K562 (cell line): Measurements from ENCODE around the gene YAF2. TPM values are rescaled to one million over a fixed set of nuclear protein-coding genes. Genes with fewer than 3 reads are reported as not detected.

Source experiments
- ELF4 ChIP-seq: fragments of 450-650 bp; formaldehyde crosslinking; IDR thresholded peaks from 2 replicates; pipeline ENCODE4 v1.4.0; 2022; ENCODE audit warnings: missing genetic modification characterization
- FOXK1 ChIP-seq: sonication (generic); formaldehyde crosslinking; IDR thresholded peaks from 2 replicates; pipeline ENCODE4 v1.8.0; 2022; ENCODE audit warnings: missing genetic modification reagents, mild to moderate bottlenecking, borderline replicate concordance
- KDM5B ChIP-seq: fragments of 200-600 bp; sonication (generic); IDR thresholded peaks from 2 replicates; pipeline ENCODE4 v1.6.1; 2012; ENCODE audit warnings: low read depth, mild to moderate bottlenecking, moderate library complexity, low read length, control low read depth, inconsistent platforms; ENCODE audit not compliant: insufficient replicate concordance
- KLF1 ChIP-seq: fragments of 450-650 bp; IDR thresholded peaks from 2 replicates; pipeline ENCODE4 v1.6.1; 2016; ENCODE audit warnings: missing genetic modification characterization, missing compliant biosample characterization
- MAFG ChIP-seq: fragments of 450-650 bp; conservative IDR thresholded peaks from 2 replicates; pipeline ENCODE4 v1.6.1; 2016; ENCODE audit warnings: missing genetic modification characterization, missing compliant biosample characterization
- POLR2AphosphoS5 ChIP-seq: IDR thresholded peaks from 2 replicates; pipeline ENCODE4 v1.6.1; 2011; ENCODE audit warnings: mild to moderate bottlenecking, low read depth, low read length, moderate library complexity; ENCODE audit not compliant: control insufficient read depth, insufficient read depth
- RBBP5 ChIP-seq: fragments of 200-600 bp; sonication (generic); IDR thresholded peaks from 2 replicates; pipeline ENCODE4 v1.6.1; 2012; ENCODE audit warnings: borderline replicate concordance, mild to moderate bottlenecking, low read length, control low read depth, inconsistent platforms; ENCODE audit not compliant: insufficient read depth, poor library complexity, severe bottlenecking
- SIN3A ChIP-seq, 2 experiments: fragments of 150-350 bp in 1 of 2; IDR thresholded peaks; 2 replicates each; pipeline ENCODE4 v1.6.1; 2011 to 2016; ENCODE audit warnings: borderline replicate concordance in 2 of 2, low read depth in 2 of 2, low read length in 2 of 2, mild to moderate bottlenecking in 2 of 2, moderate library complexity in 2 of 2; ENCODE audit not compliant: control insufficient read depth in 1 of 2
- YY1 ChIP-seq, 3 experiments: IDR thresholded peaks; 2 replicates each; pipeline ENCODE4 v1.6.1; 2011; ENCODE audit warnings: low read length in 2 of 3, mild to moderate bottlenecking in 2 of 3, moderate library complexity in 2 of 3, borderline replicate concordance in 1 of 3, control low read depth in 1 of 3, low read depth in 1 of 3; ENCODE audit not compliant: insufficient read depth in 3 of 3, insufficient replicate concordance in 2 of 3, control insufficient read depth in 1 of 3, insufficient read length in 1 of 3; ENCODE audit errors: extremely low read depth in 1 of 3
- ZNF232 ChIP-seq: sonication (generic); formaldehyde crosslinking; IDR thresholded peaks from 2 replicates; pipeline ENCODE4 v1.8.0; 2022; ENCODE audit warnings: mild to moderate bottlenecking, missing genetic modification reagents
- polyA plus RNA-seq, 8 experiments: library from polyadenylated mRNA; depleted of rRNA in 4 of 8; stranded (reverse) in 5 of 8; unstranded in 3 of 8; fragments of >200 nt; fragmentation: Nextera tagmentation in 2 of 8; fragmentation: Illumina TruSeq in 1 of 8; extraction: Ambion mirVana in 2 of 8; extraction: Trizol in 1 of 8; gene quantifications; 2 replicates each; pipeline versions ENCODE4 v1.2.1 to v1.2.3, GENCODE V29; 2011 to 2014; ENCODE audit warnings: inconsistent platforms in 1 of 8, missing spikeins in 1 of 8
- total RNA-seq, 7 experiments: library from RNA; depleted of rRNA in 6 of 7; stranded (reverse); fragments of >200 nt in 6 of 7; fragmentation: Illumina TruSeq in 2 of 7; extraction: Trizol in 2 of 7; gene quantifications; 2 replicates each; pipeline versions ENCODE4 v1.2.1 to v1.2.3, GENCODE V29; 2011 to 2021; ENCODE audit warnings: low replicate concordance in 1 of 7
- TF ChIP-seq, protein P1 (sequence below): sonication (generic); formaldehyde crosslinking; IDR thresholded peaks from 2 replicates; pipeline ENCODE4 v1.8.0; 2022; ENCODE audit warnings: missing genetic modification reagents, mild to moderate bottlenecking, moderate library complexity, borderline replicate concordance
- TF ChIP-seq, protein P2 (sequence below): sonication (generic); formaldehyde crosslinking; IDR thresholded peaks from 2 replicates; pipeline ENCODE4 v1.8.1; 2023; ENCODE audit warnings: mild to moderate bottlenecking, missing genetic modification reagents
- TF ChIP-seq, protein P3 (sequence below): fragments of 250-450 bp; sonication (Bioruptor Pico); IDR thresholded peaks from 2 replicates; pipeline ENCODE4 v1.4.0; 2020

YAF2 gene
- total and polyA plus RNA-seq, 9 of the 15 experiments (the other 6 are each of a cell fraction or from before 2014, with no cell fraction given): 10.6 to 26.4 (median 21.3) TPM

DNA sequence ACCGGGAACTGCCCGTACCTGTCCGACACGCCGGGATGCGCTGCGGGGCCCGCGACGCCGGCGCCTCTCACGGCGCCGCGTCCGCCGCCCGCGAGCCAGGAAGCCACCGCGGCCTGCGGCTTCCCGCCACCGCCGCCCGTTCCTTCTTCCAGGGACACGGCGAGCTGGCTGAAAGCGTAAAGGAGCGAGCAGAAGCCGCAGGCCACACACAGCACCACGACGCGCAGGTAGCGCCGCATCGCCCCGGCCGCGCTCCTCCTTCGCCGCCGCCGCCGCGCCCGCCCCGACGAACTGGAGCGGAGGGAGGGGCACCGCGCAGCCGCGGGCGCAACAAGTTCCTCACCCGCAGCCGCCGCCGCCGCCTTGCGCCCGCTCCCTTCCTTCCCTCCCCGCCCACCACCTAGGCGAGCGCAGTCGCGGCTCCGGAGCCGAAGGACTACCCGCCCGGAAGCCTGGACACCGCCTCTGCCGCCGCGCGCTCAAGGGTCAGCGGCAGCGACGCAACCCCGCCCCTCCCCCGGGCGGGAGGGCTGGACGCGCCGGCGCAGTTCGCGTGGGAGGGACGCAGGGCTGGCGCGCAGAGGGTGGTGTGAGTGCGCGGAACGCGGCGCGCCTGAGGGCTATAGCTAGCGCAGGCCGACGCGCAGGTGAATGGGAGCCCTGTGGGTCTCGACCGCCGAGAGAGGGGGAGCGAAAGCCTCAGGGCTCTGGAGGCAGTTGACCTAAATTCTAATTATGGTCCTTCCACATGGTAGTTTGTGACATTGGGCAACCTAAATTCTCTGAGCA, 93.4 kb downstream of the YAF2 start, which contains the start of gene GXYLT1 (continued):
- no peak for TF ChIP-seq MAFG
- peak; percentile 53 for TF ChIP-seq KDM5B
- TF ChIP-seq SIN3A (IDR thresholded peaks at IDR 0.05; ENCODE audit: borderline replicate concordance in 2 of 2, control insufficient read depth in 1 of 2, low read depth in 2 of 2, low read length in 2 of 2): no peak
- TF ChIP-seq, protein P1, sequence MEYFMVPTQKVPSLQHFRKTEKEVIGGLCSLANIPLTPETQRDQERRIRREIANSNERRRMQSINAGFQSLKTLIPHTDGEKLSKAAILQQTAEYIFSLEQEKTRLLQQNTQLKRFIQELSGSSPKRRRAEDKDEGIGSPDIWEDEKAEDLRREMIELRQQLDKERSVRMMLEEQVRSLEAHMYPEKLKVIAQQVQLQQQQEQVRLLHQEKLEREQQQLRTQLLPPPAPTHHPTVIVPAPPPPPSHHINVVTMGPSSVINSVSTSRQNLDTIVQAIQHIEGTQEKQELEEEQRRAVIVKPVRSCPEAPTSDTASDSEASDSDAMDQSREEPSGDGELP: peak; percentile 78
- no peak for TF ChIP-seq FOXK1 (CRISPR knock-in tag)
- TF ChIP-seq, protein P2, sequence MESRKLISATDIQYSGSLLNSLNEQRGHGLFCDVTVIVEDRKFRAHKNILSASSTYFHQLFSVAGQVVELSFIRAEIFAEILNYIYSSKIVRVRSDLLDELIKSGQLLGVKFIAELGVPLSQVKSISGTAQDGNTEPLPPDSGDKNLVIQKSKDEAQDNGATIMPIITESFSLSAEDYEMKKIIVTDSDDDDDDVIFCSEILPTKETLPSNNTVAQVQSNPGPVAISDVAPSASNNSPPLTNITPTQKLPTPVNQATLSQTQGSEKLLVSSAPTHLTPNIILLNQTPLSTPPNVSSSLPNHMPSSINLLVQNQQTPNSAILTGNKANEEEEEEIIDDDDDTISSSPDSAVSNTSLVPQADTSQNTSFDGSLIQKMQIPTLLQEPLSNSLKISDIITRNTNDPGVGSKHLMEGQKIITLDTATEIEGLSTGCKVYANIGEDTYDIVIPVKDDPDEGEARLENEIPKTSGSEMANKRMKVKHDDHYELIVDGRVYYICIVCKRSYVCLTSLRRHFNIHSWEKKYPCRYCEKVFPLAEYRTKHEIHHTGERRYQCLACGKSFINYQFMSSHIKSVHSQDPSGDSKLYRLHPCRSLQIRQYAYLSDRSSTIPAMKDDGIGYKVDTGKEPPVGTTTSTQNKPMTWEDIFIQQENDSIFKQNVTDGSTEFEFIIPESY (CRISPR knock-in tag): peak; percentile 53
- peak; percentile 77 for TF ChIP-seq RBBP5
- TF ChIP-seq, protein P3, sequence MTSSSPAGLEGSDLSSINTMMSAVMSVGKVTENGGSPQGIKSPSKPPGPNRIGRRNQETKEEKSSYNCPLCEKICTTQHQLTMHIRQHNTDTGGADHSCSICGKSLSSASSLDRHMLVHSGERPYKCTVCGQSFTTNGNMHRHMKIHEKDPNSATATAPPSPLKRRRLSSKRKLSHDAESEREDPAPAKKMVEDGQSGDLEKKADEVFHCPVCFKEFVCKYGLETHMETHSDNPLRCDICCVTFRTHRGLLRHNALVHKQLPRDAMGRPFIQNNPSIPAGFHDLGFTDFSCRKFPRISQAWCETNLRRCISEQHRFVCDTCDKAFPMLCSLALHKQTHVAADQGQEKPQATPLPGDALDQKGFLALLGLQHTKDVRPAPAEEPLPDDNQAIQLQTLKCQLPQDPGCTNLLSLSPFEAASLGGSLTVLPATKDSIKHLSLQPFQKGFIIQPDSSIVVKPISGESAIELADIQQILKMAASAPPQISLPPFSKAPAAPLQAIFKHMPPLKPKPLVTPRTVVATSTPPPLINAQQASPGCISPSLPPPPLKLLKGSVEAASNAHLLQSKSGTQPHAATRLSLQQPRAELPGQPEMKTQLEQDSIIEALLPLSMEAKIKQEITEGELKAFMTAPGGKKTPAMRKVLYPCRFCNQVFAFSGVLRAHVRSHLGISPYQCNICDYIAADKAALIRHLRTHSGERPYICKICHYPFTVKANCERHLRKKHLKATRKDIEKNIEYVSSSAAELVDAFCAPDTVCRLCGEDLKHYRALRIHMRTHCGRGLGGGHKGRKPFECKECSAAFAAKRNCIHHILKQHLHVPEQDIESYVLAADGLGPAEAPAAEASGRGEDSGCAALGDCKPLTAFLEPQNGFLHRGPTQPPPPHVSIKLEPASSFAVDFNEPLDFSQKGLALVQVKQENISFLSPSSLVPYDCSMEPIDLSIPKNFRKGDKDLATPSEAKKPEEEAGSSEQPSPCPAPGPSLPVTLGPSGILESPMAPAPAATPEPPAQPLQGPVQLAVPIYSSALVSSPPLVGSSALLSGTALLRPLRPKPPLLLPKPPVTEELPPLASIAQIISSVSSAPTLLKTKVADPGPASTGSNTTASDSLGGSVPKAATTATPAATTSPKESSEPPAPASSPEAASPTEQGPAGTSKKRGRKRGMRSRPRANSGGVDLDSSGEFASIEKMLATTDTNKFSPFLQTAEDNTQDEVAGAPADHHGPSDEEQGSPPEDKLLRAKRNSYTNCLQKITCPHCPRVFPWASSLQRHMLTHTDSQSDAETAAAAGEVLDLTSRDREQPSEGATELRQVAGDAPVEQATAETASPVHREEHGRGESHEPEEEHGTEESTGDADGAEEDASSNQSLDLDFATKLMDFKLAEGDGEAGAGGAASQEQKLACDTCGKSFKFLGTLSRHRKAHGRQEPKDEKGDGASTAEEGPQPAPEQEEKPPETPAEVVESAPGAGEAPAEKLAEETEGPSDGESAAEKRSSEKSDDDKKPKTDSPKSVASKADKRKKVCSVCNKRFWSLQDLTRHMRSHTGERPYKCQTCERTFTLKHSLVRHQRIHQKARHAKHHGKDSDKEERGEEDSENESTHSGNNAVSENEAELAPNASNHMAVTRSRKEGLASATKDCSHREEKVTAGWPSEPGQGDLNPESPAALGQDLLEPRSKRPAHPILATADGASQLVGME (CRISPR knock-in tag): no peak
- peak; percentile 52 for TF ChIP-seq POLR2AphosphoS5
- TF ChIP-seq ZNF232 (CRISPR knock-in tag): 0 out of 2 replicates have a peak, but pooled peaks have one; percentile 20
- TF ChIP-seq YY1 (IDR thresholded peaks at IDR 0.05; ENCODE audit: borderline replicate concordance in 1 of 3, control insufficient read depth in 1 of 3, extremely low read depth in 1 of 3, insufficient read depth in 3 of 3, insufficient read length in 1 of 3, insufficient replicate concordance in 2 of 3, low read depth in 1 of 3, low read length in 2 of 3): peak in 1 of 3 experiments; percentile 48
- peak; percentile 79; the same call in 1 of the 2 replicates for TF ChIP-seq KLF1
- no peak for TF ChIP-seq ELF4 (CRISPR knock-in tag)
